ENCODE measurements around the gene LIMK2. TPM values are rescaled to one million over a fixed set of nuclear protein-coding genes. Genes with fewer than 3 reads are reported as not detected.

The LIMK2 gene
- total and polyA plus RNA-seq, 10 donors = 6.1 to 182 (median 60.6) TPM

GRCh38 chr22:31272522-31273446 is 60.7 kb downstream of the LIMK2 start:
- H3K36me3 ChIP-seq = peaks cover 0 to 98% (median 57%) of the 10 kb centered on the region in 6 donors
- H3K4me1 ChIP-seq = peaks cover 0 to 11% (median 2%) of the 10 kb centered on the region in 6 donors
- no peak for DNase-seq
- H3K4me3 ChIP-seq = no peak overlapping the region
- intact Hi-C loops (cut with DNase I; ENCODE audit: low total_unique reads) = loop anchor here (10.0 kb wide), 1 partner anchor 58 kb away; the partner anchor contains the start of gene LIMK2
- H3K27me3 ChIP-seq (replicated peaks in 1 of 7) = no peaks in the 10 kb centered on the region
- TF ChIP-seq POLR2AphosphoS5 (IDR thresholded peaks at IDR 0.05) (peak; percentile 15 to 44 (median 33)), POLR2A (IDR thresholded peaks at IDR 0.05) (no peak), CTCF (IDR thresholded peaks at IDR 0.05 in 8 of 11, conservative IDR thresholded peaks at IDR 0.05 in 3 of 11) (peak; percentile 53 to 82 (median 75))
- H3K27ac ChIP-seq = peak overlapping the region in 4 of 8 donors; percentile 20 to 64 (median 46)
- H3K9me3 ChIP-seq = no peaks in the 10 kb centered on the region
- 58 to 77% (median 70%) methylated on average over 15 of the region's 15 CpGs for WGBS, 5 donors

- no peaks in the 10 kb centered on the region for H3K9me3 ChIP-seq
- TF ChIP-seq POLR2AphosphoS5 (IDR thresholded peaks at IDR 0.05) (no peak), CTCF (IDR thresholded peaks at IDR 0.05 in 8 of 11, conservative IDR thresholded peaks at IDR 0.05 in 3 of 11) (no peak), POLR2A (IDR thresholded peaks at IDR 0.05) (no peak)
- H3K4me1 ChIP-seq = peaks cover 0 to 23% (median 2%) of the 10 kb centered on the region in 6 donors
- 88 to 95% (median 93%) methylated on average over 3 of the region's 3 CpGs for WGBS, 5 donors
- peak overlapping the region in 2 of 8 donors; percentile 2 to 64 for H3K27ac ChIP-seq
- H3K4me3 ChIP-seq = no peak overlapping the region
- intact Hi-C loops (cut with DNase I; ENCODE audit: low total_unique reads) = loop anchor here (10.0 kb wide), 1 partner anchor 59 kb away; the partner anchor contains the start of gene LIMK2
- no peak for DNase-seq
- no peaks in the 10 kb centered on the region for H3K27me3 ChIP-seq (replicated peaks in 1 of 7)
- H3K36me3 ChIP-seq = peaks cover 0 to 98% (median 60%) of the 10 kb centered on the region in 6 donors
These were observed 61.9 kb downstream of the LIMK2 start for GRCh38 chr22:31274017-31274416.

- Histone ChIP-seq H3K4me1 (peaks cover 0 to 33% (median 4%) of the 10 kb centered on the region in 6 donors), H3K27me3 (replicated peaks in 1 of 7) (no peaks in the 10 kb centered on the region), H3K27ac (peak overlapping the region in 4 of 8 donors; percentile 2 to 64 (median 29)), H3K9me3 (no peaks in the 10 kb centered on the region), H3K4me3 (no peak overlapping the region), H3K36me3 (peaks cover 0 to 98% (median 62%) of the 10 kb centered on the region in 6 donors)
- 89 to 96% (median 94%) methylated on average over 6 of the region's 6 CpGs for WGBS, 5 donors
- no peak for DNase-seq
- intact Hi-C loops (cut with DNase I; ENCODE audit: low total_unique reads) = loop anchor here (10.0 kb wide), 1 partner anchor 60 kb away; the partner anchor contains the start of gene LIMK2
- peak in 1 of 3 donors; percentile 38 for TF ChIP-seq POLR2AphosphoS5 (IDR thresholded peaks at IDR 0.05)
- no peak for TF ChIP-seq POLR2A (IDR thresholded peaks at IDR 0.05)
- TF ChIP-seq CTCF (IDR thresholded peaks at IDR 0.05 in 8 of 11, conservative IDR thresholded peaks at IDR 0.05 in 3 of 11) = no peak
These were observed 62.9 kb downstream of the LIMK2 start for GRCh38 chr22:31275018-31275417.

GRCh38 chr22:31275576-31275975 is 63.5 kb downstream of the LIMK2 start:
- Histone ChIP-seq H3K27me3 (replicated peaks in 1 of 7) (no peaks in the 10 kb centered on the region), H3K36me3 (peaks cover 0 to 98% (median 67%) of the 10 kb centered on the region in 6 donors), H3K27ac (peak overlapping the region in 4 of 8 donors; percentile 2 to 64 (median 29)), H3K4me3 (no peak overlapping the region), H3K4me1 (peaks cover 0 to 38% (median 6%) of the 10 kb centered on the region in 6 donors), H3K9me3 (no peaks in the 10 kb centered on the region)
- intact Hi-C loops (cut with DNase I; ENCODE audit: low total_unique reads) = loop anchor here (10.0 kb wide), 1 partner anchor 61 kb away; the partner anchor contains the start of gene LIMK2
- no peak for TF ChIP-seq POLR2A (IDR thresholded peaks at IDR 0.05)
- TF ChIP-seq POLR2AphosphoS5 (IDR thresholded peaks at IDR 0.05) = no peak
- no peak for TF ChIP-seq CTCF (IDR thresholded peaks at IDR 0.05 in 8 of 11, conservative IDR thresholded peaks at IDR 0.05 in 3 of 11)
- 74 to 93% (median 76%) methylated on average over 4 to 5 of the region's 5 CpGs for WGBS, 5 donors
- DNase-seq = no peak

All from spleen (tissue), 11 donors.